CD14-positive monocyte (primary cell): ENCODE data around the gene PLAAT4. TPM values are rescaled to one million over a fixed set of nuclear protein-coding genes. Genes with fewer than 3 reads are reported as not detected.

Experiments used
- DNase-seq, 3 donors: peaks; one replicate each; pipeline ENCODE4 v3.0.0-alpha.2; 2011 to 2022
- H2AFZ ChIP-seq: 2 replicates; pipeline ENCODE4 v1.6.0; 2012; ENCODE audit warnings: mild to moderate bottlenecking, low read depth, low read length, inconsistent platforms; ENCODE audit not compliant: insufficient read depth, poor library complexity, severe bottlenecking
- H3K27ac ChIP-seq, 2 donors: 1 replicate in 1 of 2; 2 replicates in 1 of 2; pipeline ENCODE4 v1.5.1; 2012 to 2013; ENCODE audit warnings: low read length in 2 of 2, control low read depth in 1 of 2, inconsistent platforms in 1 of 2, low read depth in 1 of 2, mild to moderate bottlenecking in 1 of 2
- H3K27me3 ChIP-seq, 2 donors: one replicate each; pipeline versions ENCODE4 v1.6.0 to v1.6.1; 2011 to 2013; ENCODE audit warnings: low read length in 2 of 2; ENCODE audit not compliant: control insufficient read depth in 2 of 2, insufficient read depth in 2 of 2
- H3K36me3 ChIP-seq, 2 donors: replicated peaks in 1 of 2; 1 replicate in 1 of 2; 2 replicates in 1 of 2; pipeline versions ENCODE4 v1.5.1 to v1.6.1; 2012 to 2013; ENCODE audit warnings: low read length in 2 of 2, control low read depth in 1 of 2, inconsistent platforms in 1 of 2, mild to moderate bottlenecking in 1 of 2; ENCODE audit not compliant: insufficient read depth in 2 of 2, control insufficient read depth in 1 of 2
- H3K4me1 ChIP-seq, 2 donors: 1 replicate in 1 of 2; 2 replicates in 1 of 2; pipeline versions ENCODE4 v1.5.1 to v1.6.1; 2012 to 2013; ENCODE audit warnings: low read length in 2 of 2, control low read depth in 1 of 2, inconsistent platforms in 1 of 2, mild to moderate bottlenecking in 1 of 2, moderate library complexity in 1 of 2; ENCODE audit not compliant: insufficient read depth in 2 of 2, control insufficient read depth in 1 of 2
- H3K4me2 ChIP-seq: replicated peaks from 2 replicates; pipeline ENCODE3; 2012; ENCODE audit warnings: low read length, moderate library complexity, mild to moderate bottlenecking; ENCODE audit not compliant: poor library complexity, severe bottlenecking; ENCODE audit errors: extremely low read depth
- H3K4me3 ChIP-seq, 3 experiments: fragments of 200-600 bp in 1 of 3; sonication (generic) in 1 of 3; replicated peaks in 1 of 3; 1 replicate in 2 of 3; 2 replicates in 1 of 3; pipeline ENCODE4 v1.5.1; 2011 to 2013; ENCODE audit warnings: low read length in 3 of 3, mild to moderate bottlenecking in 3 of 3, control low read depth in 2 of 3, low read depth in 2 of 3, inconsistent platforms in 1 of 3, moderate library complexity in 1 of 3
- H3K79me2 ChIP-seq: 2 replicates; pipeline ENCODE4 v1.6.0; 2012; ENCODE audit warnings: mild to moderate bottlenecking, control low read depth, inconsistent platforms, low read length, moderate library complexity; ENCODE audit not compliant: insufficient read depth
- H3K9ac ChIP-seq: 2 replicates; pipeline ENCODE4 v1.6.0; 2017; ENCODE audit warnings: low read length, mild to moderate bottlenecking; ENCODE audit not compliant: insufficient read depth, poor library complexity, severe bottlenecking
- H3K9me3 ChIP-seq, 2 donors: replicated peaks in 1 of 2; 1 replicate in 1 of 2; 2 replicates in 1 of 2; pipeline versions ENCODE4 v1.5.1 to v1.6.1; 2012 to 2013; ENCODE audit warnings: low read length in 2 of 2, control low read depth in 1 of 2; ENCODE audit not compliant: control insufficient read depth in 1 of 2, insufficient read depth in 1 of 2
- H4K20me1 ChIP-seq: 2 replicates; pipeline ENCODE4 v1.6.0; 2012; ENCODE audit warnings: mild to moderate bottlenecking, low read length, control low read depth, moderate library complexity; ENCODE audit not compliant: insufficient read depth
- H3K27ac Mint-ChIP-seq, 7 donors: one replicate each; pipeline ENCODE4 v1.8.0; 2020; ENCODE audit warnings: mild to moderate bottlenecking in 7 of 7, mixed read lengths in 7 of 7, moderate library complexity in 6 of 7, inconsistent platforms in 2 of 7
- H3K27me3 Mint-ChIP-seq, 3 donors: one replicate each; pipeline ENCODE4 v1.8.0; 2021 to 2022; ENCODE audit warnings: low read depth in 3 of 3, mild to moderate bottlenecking in 3 of 3, mixed read lengths in 3 of 3, moderate library complexity in 3 of 3, inconsistent platforms in 1 of 3
- H3K36me3 Mint-ChIP-seq, 2 donors: one replicate each; pipeline ENCODE4 v1.8.0; 2020; ENCODE audit warnings: mixed read lengths in 2 of 2, inconsistent platforms in 1 of 2, mild to moderate bottlenecking in 1 of 2
- H3K4me1 Mint-ChIP-seq: one replicate; pipeline ENCODE4 v1.8.0; 2020; ENCODE audit warnings: mild to moderate bottlenecking, mixed read lengths
- H3K4me3 Mint-ChIP-seq, 2 donors: one replicate each; pipeline ENCODE4 v1.8.0; 2020; ENCODE audit warnings: mild to moderate bottlenecking in 2 of 2, mixed read lengths in 2 of 2, moderate library complexity in 1 of 2
- H3K9me3 Mint-ChIP-seq, 7 donors: one replicate each; pipeline ENCODE4 v1.8.0; 2020 to 2022; ENCODE audit warnings: mixed read lengths in 7 of 7, mild to moderate bottlenecking in 6 of 7, moderate library complexity in 6 of 7, inconsistent platforms in 2 of 7
- CTCF ChIP-seq: fragments of 200-600 bp; IDR thresholded peaks from one replicate; pipeline ENCODE4 v1.8.0; 2022; ENCODE audit warnings: antibody characterized with exemption, mild to moderate bottlenecking
- WGBS: methylation state at CpG from one replicate; pipeline ENCODE4 v1.1.5; 2013; ENCODE audit warnings: missing lambda C conversion rate; ENCODE audit not compliant: insufficient coverage; 5-methylcytosine and 5-hydroxymethylcytosine counted together
- intact Hi-C, 2 donors: fragments of 100-400 bp; cut with micrococcal nuclease; formaldehyde crosslinking; loops; one replicate each; pipeline versions ENCODE4 v1.15.0 to v1.15.1; 2023
- polyA plus RNA-seq, 3 donors: library from polyadenylated mRNA; depleted of rRNA in 1 of 3; unstranded in 2 of 3; stranded (reverse) in 1 of 3; fragments of 300-500 nt in 2 of 3; fragments of >200 nt in 1 of 3; fragmentation: Illumina TruSeq in 2 of 3; gene quantifications; 1 replicate in 2 of 3; 2 replicates in 1 of 3; pipeline ENCODE4 v1.2.3, GENCODE V29; 2012 to 2021

The PLAAT4 gene
- polyA plus RNA-seq, 3 donors: 55.2 to 119 (median 101) TPM

GRCh38 chr11:63501236-63501635, 35.4 kb upstream of the PLAAT4 start:
- Mint-ChIP-seq H3K9me3 (peaks cover 21 to 35% (median 32%) of the 10 kb centered on the region in 7 donors), H3K27me3 (peaks cover 0 to 2% (median 0%) of the 10 kb centered on the region in 3 donors)

GRCh38 chr11:63502252-63502820, 34.3 kb upstream of the PLAAT4 start:
- peaks cover 56% of the 10 kb centered on the region for H3K4me1 Mint-ChIP-seq
- H3K36me3 Mint-ChIP-seq: peaks cover 7 to 11% of the 10 kb centered on the region in 2 donors
- peak overlapping the region in 1 of 3 experiments; percentile 79 for H3K4me3 ChIP-seq
- H3K9ac ChIP-seq: no peak overlapping the region
- peak overlapping the region; percentile 39 for H2AFZ ChIP-seq
- intact Hi-C loops: loop anchor here (5.0 to 10.0 kb wide), 2 partner anchors 60 to 122 kb away; partner anchors contain the start of gene PLAAT2 (in 1 of the 2)
- H3K4me2 ChIP-seq: peak overlapping the region; percentile 29
- H3K27ac ChIP-seq: peak overlapping the region; percentile 37 to 79
- no peaks in the 10 kb centered on the region for H3K27me3 ChIP-seq
- DNase-seq: peak in 2 of 3 donors; percentile 26 to 37
- peaks cover 17 to 32% (median 31%) of the 10 kb centered on the region in 7 donors for H3K9me3 Mint-ChIP-seq
- H3K27ac Mint-ChIP-seq: peak overlapping the region; percentile 66 to 98 (median 94)
- peaks cover 17 to 22% of the 10 kb centered on the region in 2 donors for H3K9me3 ChIP-seq
- peaks cover 0 to 2% (median 0%) of the 10 kb centered on the region in 3 donors for H3K27me3 Mint-ChIP-seq
- TF ChIP-seq CTCF: no peak
- H3K79me2 ChIP-seq: peaks cover 15% of the 10 kb centered on the region
- H3K4me1 ChIP-seq: peaks cover 57% of the 10 kb centered on the region in 2 donors
- H3K4me3 Mint-ChIP-seq: peak overlapping the region in 1 of 2 donors; percentile 11
- no CpG with 5 or more reads among the region's 2 CpGs for WGBS
- no peaks in the 10 kb centered on the region for H4K20me1 ChIP-seq
- H3K36me3 ChIP-seq: no peaks in the 10 kb centered on the region

More at GRCh38 chr11:63501236-63501635, 35.4 kb upstream of the PLAAT4 start:
- 100% methylated on average over 1 of the region's 1 CpG for WGBS
- H3K4me1 ChIP-seq: peaks cover 49 to 56% of the 10 kb centered on the region in 2 donors
- H3K27me3 ChIP-seq: no peaks in the 10 kb centered on the region
- DNase-seq: no peak
- Mint-ChIP-seq H3K27ac (no peak overlapping the region), H3K36me3 (peaks cover 7 to 11% of the 10 kb centered on the region in 2 donors), H3K4me1 (peaks cover 52% of the 10 kb centered on the region), H3K4me3 (no peak overlapping the region)
- TF ChIP-seq CTCF: no peak
- H3K79me2 ChIP-seq: peaks cover 4% of the 10 kb centered on the region
- no peaks in the 10 kb centered on the region for H4K20me1 ChIP-seq
- H3K4me3 ChIP-seq: no peak overlapping the region
- no peak overlapping the region for H3K9ac ChIP-seq
- H3K9me3 ChIP-seq: peaks cover 17 to 22% of the 10 kb centered on the region in 2 donors
- no peak overlapping the region for H3K4me2 ChIP-seq
- no peaks in the 10 kb centered on the region for H3K36me3 ChIP-seq
- no peak overlapping the region for H3K27ac ChIP-seq
- intact Hi-C loops: loop anchor here (5.0 to 10.0 kb wide), 2 partner anchors 61 to 124 kb away; partner anchors contain the start of gene PLAAT2 (in 1 of the 2)
- H2AFZ ChIP-seq: no peak overlapping the region
